Heart right ventricle (tissue), 16 donors: Measurements from ENCODE around the gene LRRTM2. TPM values are rescaled to one million over a fixed set of nuclear protein-coding genes. Genes with fewer than 3 reads are reported as not detected.
"Not testable (repeated sequence)": the region's sequence is repeated elsewhere in the genome, so short reads cannot be mapped to it uniquely, and the experiment has no call there.

Source experiments
- ATAC-seq, 8 donors: fragments of 200-7000 bp; cut with Tn5 transposase; one replicate each; pipeline ENCODE4 v1.9.1; 2020; ENCODE audit warnings: mild to moderate bottlenecking in 8 of 8, moderate library complexity in 8 of 8, moderate number of reproducible peaks in 1 of 8
- DNase-seq, 2 donors: peaks; one replicate each; pipeline ENCODE4 v3.0.0-alpha.2; 2020
- H3K27ac ChIP-seq, 10 donors: fragments of 200-600 bp; sonication (generic) in 2 of 10; one replicate each; pipeline versions ENCODE4 v1.5.0 to v1.8.0; 2020 to 2022; ENCODE audit warnings: mild to moderate bottlenecking in 3 of 10
- H3K27me3 ChIP-seq, 7 donors: fragments of 200-600 bp; one replicate each; pipeline ENCODE4 v1.8.0; 2021 to 2022; ENCODE audit warnings: mild to moderate bottlenecking in 2 of 7
- H3K36me3 ChIP-seq, 9 donors: fragments of 200-600 bp; sonication (generic) in 1 of 9; one replicate each; pipeline versions ENCODE4 v1.5.0 to v1.8.0; 2020 to 2022; ENCODE audit warnings: mild to moderate bottlenecking in 2 of 9
- H3K4me1 ChIP-seq, 9 donors: fragments of 200-600 bp; sonication (generic) in 1 of 9; one replicate each; pipeline versions ENCODE4 v1.5.0 to v1.8.0; 2020 to 2022; ENCODE audit warnings: mild to moderate bottlenecking in 4 of 9
- H3K4me3 ChIP-seq, 10 donors: fragments of 200-600 bp; sonication (generic) in 2 of 10; one replicate each; pipeline versions ENCODE4 v1.5.0 to v1.8.0; 2020 to 2022; ENCODE audit warnings: mild to moderate bottlenecking in 7 of 10, moderate library complexity in 2 of 10
- H3K9me3 ChIP-seq, 11 donors: fragments of 200-600 bp in 10 of 11; sonication (generic) in 2 of 11; one replicate each; pipeline versions ENCODE4 v1.5.0 to v1.8.0; 2013 to 2022; ENCODE audit warnings: mild to moderate bottlenecking in 2 of 11, control low read depth in 1 of 11, moderate library complexity in 1 of 11
- WGBS, 2 donors: extraction: QIAGEN DNeasy Blood & Tissue Kit; methylation state at CpG; one replicate each; pipeline ENCODE4 v1.1.7; 2013; ENCODE audit warnings: inconsistent platforms in 1 of 2; 5-methylcytosine and 5-hydroxymethylcytosine counted together
- intact Hi-C, 10 donors: fragments of 100-400 bp; cut with DNase I; formaldehyde crosslinking; loops; one replicate each; pipeline versions ENCODE4 v1.11.1 to v1.14.2; 2022
- long read RNA-seq, 3 donors: library from polyadenylated mRNA; unstranded; transcript quantifications; one replicate each; pipeline ENCODE4 v2.0.0, GENCODE V29; 2020 to 2021
- polyA plus RNA-seq, 2 donors: library from polyadenylated mRNA; stranded (reverse); fragments of 200-250 nt; gene quantifications; one replicate each; pipeline ENCODE4 v1.2.3, GENCODE V29; 2013
- total RNA-seq, 10 donors: library from RNA; stranded (reverse); fragmentation: NEBNext Ultra II Directional in 3 of 10; extraction: Animal tissue kit (Norgen Biotek cat#: 25700) in 3 of 10; gene quantifications; one replicate each; pipeline versions ENCODE4 v1.2.1 to v1.2.4, GENCODE V29; 2021 to 2023
- TF ChIP-seq, protein P1 (sequence below), 9 donors: fragments of 200-600 bp; sonication (generic) in 2 of 9; IDR thresholded peaks; one replicate each; pipeline versions ENCODE4 v1.5.0 to v1.8.0; 2021 to 2022; ENCODE audit warnings: antibody characterized with exemption in 9 of 9, mild to moderate bottlenecking in 5 of 9, moderate library complexity in 1 of 9
- donor health status: Arrhythmogenic right ventricular cardiomyopathy.
- donor health status: ischemic (EF 13 %, LVEDD 7.1; RV severe dilation, severe dysfunction).
- donor health status: healthy with polysubstance abuse.
- donor health status: DM: no; HTN: yes; CAD: no.
- donor health status: DM: no; HTN: no; CAD: no.
- donor health status: ischemic (EF 25% LVEDD 6.9; RV normal size, moderate dysfunction).
- donor health status: ischemic (EF 25% LVEDD 5.7; RV mildly dilated, moderate dysfunction).
- donor health status: healthy.
- donor health status: DM: yes; HTN: yes; CAD: no.
- donor health status: Ischemic cardiomyopathy.
- donor health status: ischemic (EF 35%, LVEDD 5.7; RV mildly dilated, moderate dysfunction).
- donor health status: nonischemic (EF 11% LVEDD 7.7; RV severe dilation, severe dysfunction).
- donor health status: DM: yes; HTN: yes; CAD: no.
- donor health status: PGD.
- donor health status: ischemic (EF 29% LVEDD 5.4; RV normal size, mild dysfunction).
- donor health status: nonischemic (EF 23%, LVEDD 6.1; RV moderate dilation, normal function).

The LRRTM2 gene, protein sequence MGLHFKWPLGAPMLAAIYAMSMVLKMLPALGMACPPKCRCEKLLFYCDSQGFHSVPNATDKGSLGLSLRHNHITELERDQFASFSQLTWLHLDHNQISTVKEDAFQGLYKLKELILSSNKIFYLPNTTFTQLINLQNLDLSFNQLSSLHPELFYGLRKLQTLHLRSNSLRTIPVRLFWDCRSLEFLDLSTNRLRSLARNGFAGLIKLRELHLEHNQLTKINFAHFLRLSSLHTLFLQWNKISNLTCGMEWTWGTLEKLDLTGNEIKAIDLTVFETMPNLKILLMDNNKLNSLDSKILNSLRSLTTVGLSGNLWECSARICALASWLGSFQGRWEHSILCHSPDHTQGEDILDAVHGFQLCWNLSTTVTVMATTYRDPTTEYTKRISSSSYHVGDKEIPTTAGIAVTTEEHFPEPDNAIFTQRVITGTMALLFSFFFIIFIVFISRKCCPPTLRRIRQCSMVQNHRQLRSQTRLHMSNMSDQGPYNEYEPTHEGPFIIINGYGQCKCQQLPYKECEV
- under 1 TPM in 4 of 10 donors, not detected in 6; 0.07 to 0.49 (median 0.17) TPM for total RNA-seq
- polyA plus RNA-seq: under 1 TPM; 0.04 to 0.07 TPM
- long read RNA-seq, donor 1: 0 reads
- long read RNA-seq, donor 2: 0 reads
- long read RNA-seq, donor 3: 0 reads

DNA sequence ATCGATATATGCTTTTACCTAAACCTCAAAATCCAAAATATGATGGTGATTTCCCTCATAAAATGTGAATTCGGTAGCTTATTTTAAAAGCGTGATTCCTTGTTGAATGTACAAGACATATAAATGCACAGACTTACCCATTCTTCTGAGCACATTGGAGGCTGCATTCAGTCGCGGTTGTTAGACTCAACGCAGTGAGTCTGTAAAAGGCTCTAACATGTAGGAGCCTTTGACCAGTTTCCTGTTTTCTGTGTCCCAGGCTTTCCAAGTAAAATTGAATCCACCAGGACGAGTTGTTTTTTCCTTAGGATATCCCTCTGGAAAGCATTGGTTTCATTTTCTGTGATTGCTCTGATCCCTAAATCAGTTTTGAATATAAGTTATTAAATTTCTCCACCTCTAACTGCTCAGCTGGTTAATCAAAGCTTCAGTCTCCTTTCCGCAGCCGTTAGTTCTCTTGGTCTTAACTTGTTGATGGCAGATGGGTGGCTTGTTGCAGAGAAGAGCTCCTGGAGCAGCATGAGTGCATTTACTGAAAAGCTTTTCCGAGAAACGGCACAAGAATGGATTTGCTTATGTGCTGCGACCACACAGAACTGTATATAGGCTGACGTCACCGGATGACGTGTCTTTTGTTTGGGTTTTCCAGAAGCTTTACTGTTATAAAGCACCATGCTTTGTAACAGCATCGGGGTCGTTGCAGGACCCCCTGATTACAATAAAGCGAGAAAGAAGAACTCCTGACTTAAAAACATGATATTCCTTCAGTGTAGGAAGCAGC is at the start of gene LRRTM2:
TSS of gene LRRTM2 (minus strand) at position 565 of the 781 bp plus-strand sequence. CDS start at position 141, 424 bp downstream.
- TF ChIP-seq, protein P1, sequence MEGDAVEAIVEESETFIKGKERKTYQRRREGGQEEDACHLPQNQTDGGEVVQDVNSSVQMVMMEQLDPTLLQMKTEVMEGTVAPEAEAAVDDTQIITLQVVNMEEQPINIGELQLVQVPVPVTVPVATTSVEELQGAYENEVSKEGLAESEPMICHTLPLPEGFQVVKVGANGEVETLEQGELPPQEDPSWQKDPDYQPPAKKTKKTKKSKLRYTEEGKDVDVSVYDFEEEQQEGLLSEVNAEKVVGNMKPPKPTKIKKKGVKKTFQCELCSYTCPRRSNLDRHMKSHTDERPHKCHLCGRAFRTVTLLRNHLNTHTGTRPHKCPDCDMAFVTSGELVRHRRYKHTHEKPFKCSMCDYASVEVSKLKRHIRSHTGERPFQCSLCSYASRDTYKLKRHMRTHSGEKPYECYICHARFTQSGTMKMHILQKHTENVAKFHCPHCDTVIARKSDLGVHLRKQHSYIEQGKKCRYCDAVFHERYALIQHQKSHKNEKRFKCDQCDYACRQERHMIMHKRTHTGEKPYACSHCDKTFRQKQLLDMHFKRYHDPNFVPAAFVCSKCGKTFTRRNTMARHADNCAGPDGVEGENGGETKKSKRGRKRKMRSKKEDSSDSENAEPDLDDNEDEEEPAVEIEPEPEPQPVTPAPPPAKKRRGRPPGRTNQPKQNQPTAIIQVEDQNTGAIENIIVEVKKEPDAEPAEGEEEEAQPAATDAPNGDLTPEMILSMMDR (IDR thresholded peaks at IDR 0.05): no peak
- peaks cover 7 to 82% (median 56%) of the 10 kb centered on the region in 9 donors for H3K4me1 ChIP-seq
- DNase-seq (no peak), ATAC-seq (no peak)
- H3K27me3 ChIP-seq: no peaks in the 10 kb centered on the region
- H3K27ac ChIP-seq: no peak within 1 kb of the TSS
- H3K4me3 ChIP-seq: peak within 1 kb of the TSS in 2 of 10 donors; percentile 12
- WGBS, 2 donors: 65 to 76% methylated on average over 18 of the region's 18 CpGs
- intact Hi-C loops: loop anchor here in 1 of 10 donors (5.0 kb wide), 1 partner anchor 387 kb away; no protein-coding TSS in a partner anchor
- H3K36me3 ChIP-seq: no peaks in the 10 kb centered on the region
- H3K9me3 ChIP-seq: peaks cover 0 to 5% (median 0%) of the 10 kb centered on the region in 11 donors

DNA sequence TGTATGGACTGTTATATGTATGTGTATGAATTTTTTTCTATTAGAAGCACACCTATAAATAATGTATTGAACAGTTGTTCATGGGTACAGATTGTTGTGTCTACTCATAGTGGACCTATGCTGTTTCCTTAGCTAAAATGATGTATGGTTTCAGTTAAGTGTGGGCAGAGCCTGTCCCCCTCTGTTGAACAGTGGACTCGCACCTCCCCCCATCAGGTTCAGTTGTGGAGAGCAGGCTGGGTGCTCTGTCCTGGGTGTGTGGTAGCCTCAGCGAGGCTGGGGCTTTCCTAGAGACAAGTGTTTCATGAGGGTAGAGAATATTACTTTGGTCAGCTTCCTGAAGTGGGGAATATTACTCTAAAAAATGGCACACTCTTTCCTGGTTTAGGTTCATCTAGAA is 47.4 kb upstream of the LRRTM2 start:
- WGBS, 2 donors: 93 to 99% methylated on average over 2 of the region's 2 CpGs
- Histone ChIP-seq H3K27ac (no peak overlapping the region), H3K4me3 (no peak overlapping the region), H3K4me1 (peaks cover 0 to 36% (median 14%) of the 10 kb centered on the region in 9 donors), H3K27me3 (no peaks in the 10 kb centered on the region), H3K36me3 (peaks cover 0 to 81% (median 28%) of the 10 kb centered on the region in 9 donors), H3K9me3 (no peaks in the 10 kb centered on the region)
- TF ChIP-seq, protein P1 (IDR thresholded peaks at IDR 0.05): no peak
- intact Hi-C loops: loop anchor here in 1 of 10 donors (10.0 kb wide), 1 partner anchor 278 kb away; no protein-coding TSS in a partner anchor
- no peak for ATAC-seq
- DNase-seq: no peak

- H3K4me3 ChIP-seq, H3K27ac ChIP-seq, H3K9me3 ChIP-seq, H3K27me3 ChIP-seq, DNase-seq, ATAC-seq: not testable (repeated sequence)
- H3K4me1 ChIP-seq: peaks cover 0 to 27% (median 5%) of the 10 kb centered on the region in 9 donors
- intact Hi-C loops: loop anchor here in 1 of 10 donors (10.0 kb wide), 1 partner anchor 277 kb away; no protein-coding TSS in a partner anchor
- peaks cover 0 to 75% (median 21%) of the 10 kb centered on the region in 9 donors for H3K36me3 ChIP-seq
- WGBS, 2 donors: 83 to 88% methylated on average over 2 of the region's 2 CpGs
Observed at GRCh38 chr5:138921362-138921761, 46.2 kb upstream of the LRRTM2 start.

GRCh38 chr5:138920181-138920580 is 45.0 kb upstream of the LRRTM2 start:
- ATAC-seq: peak in 2 of 8 donors; percentile 15 to 56
- H3K9me3 ChIP-seq: no peaks in the 10 kb centered on the region
- H3K36me3 ChIP-seq: peaks cover 0 to 65% (median 9%) of the 10 kb centered on the region in 9 donors
- H3K4me3 ChIP-seq: no peak overlapping the region
- intact Hi-C loops: loop anchor here in 1 of 10 donors (10.0 kb wide), 1 partner anchor 275 kb away; no protein-coding TSS in a partner anchor
- no peak overlapping the region for H3K27ac ChIP-seq
- TF ChIP-seq, protein P1 (IDR thresholded peaks at IDR 0.05): no peak
- no peaks in the 10 kb centered on the region for H3K27me3 ChIP-seq
- peaks cover 0 to 30% (median 6%) of the 10 kb centered on the region in 9 donors for H3K4me1 ChIP-seq
- no peak for DNase-seq
- WGBS, 2 donors: 84 to 98% methylated on average over 8 of the region's 8 CpGs
